IMR-90 (cell line): Measurements from ENCODE around the gene SLC4A9. TPM values are rescaled to one million over a fixed set of nuclear protein-coding genes. Genes with fewer than 3 reads are reported as not detected.

Source experiments
- ATAC-seq: fragments of 200-7000 bp; cut with Tn5 transposase; 2 replicates; pipeline ENCODE4 v1.9.1; 2020; ENCODE audit warnings: low read depth, mild to moderate bottlenecking, moderate library complexity
- BruUV-seq: library from RNA; stranded (reverse); fragments of 400-500 nt; replicated peaks from 2 replicates; lab custom pipeline; 2021; lab: Mats Ljungman, UMichigan
- CTCF ChIA-PET: fragments of 300-600 bp; formaldehyde crosslinking; extraction: SDS; loops from one replicate; lab custom pipeline; 2021; ENCODE audit warnings: antibody characterized with exemption; lab: Yijun Ruan, JAX
- POLR2A ChIA-PET: fragments of 300-600 bp; sonication (Branson Sonifier 250); formaldehyde crosslinking; loops from one replicate; lab custom pipeline; 2022; ENCODE audit warnings: antibody characterized with exemption; ENCODE audit not compliant: unreplicated experiment; lab: Charles Lee
- DNase-seq: peaks from one replicate; pipeline ENCODE4 v3.0.0; 2013
- H2AFZ ChIP-seq: replicated peaks from 2 replicates; pipeline ENCODE3; 2013; ENCODE audit warnings: low read length, mild to moderate bottlenecking; ENCODE audit not compliant: poor library complexity
- H2AK5ac ChIP-seq: 2 replicates; pipeline ENCODE4 v1.6.1; 2013; ENCODE audit warnings: low read depth, low read length, inconsistent platforms
- H2AK9ac ChIP-seq: replicated peaks from 2 replicates; pipeline ENCODE3; 2013; ENCODE audit warnings: mild to moderate bottlenecking, low read depth, low read length, moderate library complexity; ENCODE audit not compliant: poor library complexity
- H2BK120ac ChIP-seq: 2 replicates; pipeline ENCODE4 v1.6.1; 2013; ENCODE audit warnings: low read depth, low read length, inconsistent platforms
- H2BK15ac ChIP-seq: 3 replicates; pipeline ENCODE4 v1.6.1; 2013; ENCODE audit warnings: low read depth, low read length, inconsistent platforms
- H2BK20ac ChIP-seq: 2 replicates; pipeline ENCODE4 v1.6.1; 2013; ENCODE audit warnings: low read depth, mild to moderate bottlenecking, inconsistent platforms, low read length, moderate library complexity
- H2BK5ac ChIP-seq: 2 replicates; pipeline ENCODE4 v1.6.1; 2013; ENCODE audit warnings: mild to moderate bottlenecking, low read depth, low read length, inconsistent platforms; ENCODE audit not compliant: poor library complexity, severe bottlenecking
- H3K14ac ChIP-seq: replicated peaks from 2 replicates; pipeline ENCODE4 v1.6.1; 2013; ENCODE audit warnings: low read depth, low read length, inconsistent platforms
- H3K18ac ChIP-seq: 2 replicates; pipeline ENCODE4 v1.6.1; 2013; ENCODE audit warnings: low read depth, low read length, control low read depth
- H3K23ac ChIP-seq: 2 replicates; pipeline ENCODE4 v1.6.1; 2013; ENCODE audit warnings: low read depth, low read length, inconsistent platforms
- H3K27ac ChIP-seq: 2 replicates; pipeline ENCODE4 v1.5.1; 2013; ENCODE audit warnings: mild to moderate bottlenecking, control low read depth, low read length; ENCODE audit not compliant: insufficient read depth
- H3K27me3 ChIP-seq: 2 replicates; pipeline ENCODE4 v1.6.1; 2013; ENCODE audit warnings: low read length; ENCODE audit not compliant: control insufficient read depth, insufficient read depth
- H3K36me3 ChIP-seq: 2 replicates; pipeline ENCODE4 v1.6.1; 2013; ENCODE audit warnings: low read length, mixed read lengths; ENCODE audit not compliant: control insufficient read depth, insufficient read depth
- H3K4ac ChIP-seq: 2 replicates; pipeline ENCODE4 v1.6.1; 2013; ENCODE audit warnings: low read depth, low read length, inconsistent platforms
- H3K4me1 ChIP-seq: 2 replicates; pipeline ENCODE4 v1.6.1; 2013; ENCODE audit warnings: low read length, mixed read lengths; ENCODE audit not compliant: control insufficient read depth, insufficient read depth
- H3K4me2 ChIP-seq: 2 replicates; pipeline ENCODE4 v1.6.1; 2013; ENCODE audit warnings: low read depth, mild to moderate bottlenecking, control low read depth, low read length, moderate library complexity
- H3K4me3 ChIP-seq: 2 replicates; pipeline ENCODE4 v1.5.1; 2013; ENCODE audit warnings: low read depth, mild to moderate bottlenecking, control low read depth, low read length, moderate library complexity; ENCODE audit not compliant: insufficient read depth
- H3K56ac ChIP-seq: 2 replicates; pipeline ENCODE4 v1.6.1; 2013; ENCODE audit warnings: low read length, inconsistent platforms; ENCODE audit not compliant: insufficient read depth; ENCODE audit errors: extremely low read depth
- H3K79me1 ChIP-seq, 2 experiments: 2 replicates each; pipeline ENCODE4 v1.6.1; 2013; ENCODE audit warnings: low read length in 2 of 2, inconsistent platforms in 1 of 2, low read depth in 1 of 2
- H3K9ac ChIP-seq: 2 replicates; pipeline ENCODE4 v1.6.1; 2013; ENCODE audit warnings: low read depth, low read length, control low read depth
- H3K9me1 ChIP-seq: 2 replicates; pipeline ENCODE4 v1.6.1; 2013; ENCODE audit warnings: low read length, inconsistent platforms; ENCODE audit not compliant: insufficient read depth
- H3K9me3 ChIP-seq: 2 replicates; pipeline ENCODE4 v1.6.1; 2013; ENCODE audit warnings: low read length; ENCODE audit not compliant: control insufficient read depth, insufficient read depth
- H4K20me1 ChIP-seq: 2 replicates; pipeline ENCODE4 v1.6.1; 2013; ENCODE audit warnings: low read length, inconsistent platforms; ENCODE audit not compliant: insufficient read depth
- H4K5ac ChIP-seq: 2 replicates; pipeline ENCODE4 v1.6.1; 2013; ENCODE audit warnings: mild to moderate bottlenecking, low read depth, low read length, control low read depth
- H4K8ac ChIP-seq, 2 experiments: 2 replicates each; pipeline ENCODE4 v1.6.1; 2013; ENCODE audit warnings: low read depth in 2 of 2, low read length in 2 of 2, control low read depth in 1 of 2, inconsistent platforms in 1 of 2
- H4K91ac ChIP-seq: 2 replicates; pipeline ENCODE4 v1.6.1; 2013; ENCODE audit warnings: low read depth, low read length, inconsistent platforms; ENCODE audit not compliant: insufficient read depth
- CEBPB ChIP-seq: IDR thresholded peaks from 2 replicates; pipeline ENCODE4 v1.6.1; 2012; ENCODE audit warnings: low read depth, low read length, improper control_type of control experiment
- ELK1 ChIP-seq: fragments of 150-350 bp; IDR thresholded peaks from 2 replicates; pipeline ENCODE4 v1.6.1; 2016; ENCODE audit warnings: low read depth, mild to moderate bottlenecking, low read length, moderate library complexity, borderline replicate concordance
- RFX5 ChIP-seq: IDR thresholded peaks from 2 replicates; pipeline ENCODE4 v1.8.0; 2012; ENCODE audit warnings: low read depth, mild to moderate bottlenecking, low read length, moderate library complexity
- whole genome bisulfite sequencing, 2 experiments: methylation state at CpG; one replicate each; pipeline versions ENCODE4 v1.1.5 to v1.1.7; 2013; ENCODE audit warnings: missing lambda C conversion rate in 2 of 2; ENCODE audit not compliant: insufficient read length in 1 of 2; ENCODE audit errors: extremely low coverage in 2 of 2; 5-methylcytosine and 5-hydroxymethylcytosine counted together
- dilution Hi-C: fragments of 300-500 bp; cut with HindIII; formaldehyde crosslinking; loops from one replicate; pipeline ENCODE4 v1.14.3; 2018; ENCODE audit warnings: low sequenced_read_pairs; ENCODE audit not compliant: unreplicated experiment
- in situ Hi-C: fragments of 300-500 bp; cut with MboI; formaldehyde crosslinking; loops from 3 replicates; pipeline ENCODE4 v1.14.3; 2019; ENCODE audit warnings: low sequenced_read_pairs, inconsistent platforms, mixed read lengths
- intact Hi-C: fragments of 100-400 bp; cut with micrococcal nuclease; formaldehyde crosslinking; loops from 2 replicates; pipeline ENCODE4 v1.10.0; 2022
- polyA plus RNA-seq, 3 experiments: library from polyadenylated mRNA; depleted of rRNA; stranded (reverse); fragments of >200 nt; gene quantifications; 2 replicates each; pipeline ENCODE4 v1.2.3, GENCODE V29; 2012; ENCODE audit warnings: low replicate concordance in 1 of 3
- total RNA-seq: library from RNA; depleted of rRNA; stranded (reverse); fragments of >200 nt; gene quantifications from 2 replicates; pipeline ENCODE4 v1.2.3, GENCODE V29; 2012

The SLC4A9 gene
- total and polyA plus RNA-seq, 2 of the 4 experiments (the other 2 are of a cell fraction): not detected

GRCh38 chr5:140321796-140322195 lies 38.2 kb upstream of the SLC4A9 start:
- peak overlapping the region; percentile 27 for H2AFZ ChIP-seq
- H4K5ac ChIP-seq: peak overlapping the region; percentile 15; the same call in 1 of the 2 replicates
- 0 out of 2 replicates have a peak overlapping the region, but pooled peaks have one; percentile 10 for H3K56ac ChIP-seq
- H3K27ac ChIP-seq: no peak overlapping the region; the same call in 1 of the 2 replicates
- peak overlapping the region; percentile 73 for H2AK9ac ChIP-seq
- ATAC-seq (no peak), DNase-seq (no peak)
- peaks cover 23% of the 10 kb centered on the region for H3K9me1 ChIP-seq
- H2BK15ac ChIP-seq: peak overlapping the region; percentile 90; the same call in 2 of the 3 replicates
- ChIA-PET CTCF (no interaction called here), POLR2A (no interaction called here)
- WGBS, 2 experiments: 60% methylated on average over 2 of the region's 2 CpGs; no CpG with 5 or more reads in 1 of the 2 experiments
- BruUV-seq: no TSS peak
- no peaks in the 10 kb centered on the region for H3K9me3 ChIP-seq
- H2BK120ac ChIP-seq: peak overlapping the region; percentile 79
- 0 out of 4 replicates have a peak, but pooled peaks cover 0 to 5% of the 10 kb centered on the region in 2 experiments for H3K79me1 ChIP-seq
- H3K4me2 ChIP-seq: no peak overlapping the region
- peak overlapping the region; percentile 75 for H3K4ac ChIP-seq
- peak overlapping the region; percentile 84 for H2BK20ac ChIP-seq
- intact Hi-C loops (no loop called here), dilution Hi-C loops (no loop called here), in situ Hi-C loops (no loop called here)
- peak overlapping the region; percentile 65 for H3K14ac ChIP-seq
- 0 out of 2 replicates have a peak overlapping the region, but pooled peaks have one; percentile 12 for H3K23ac ChIP-seq
- no peak overlapping the region for H3K9ac ChIP-seq
- peak overlapping the region; percentile 78 for H4K91ac ChIP-seq
- no peaks in the 10 kb centered on the region for H3K36me3 ChIP-seq
- peak overlapping the region; percentile 32 for H2BK5ac ChIP-seq
- no peaks in the 10 kb centered on the region for H4K20me1 ChIP-seq
- H2AK5ac ChIP-seq: peak overlapping the region; percentile 97
- peaks cover 21% of the 10 kb centered on the region for H3K4me1 ChIP-seq
- no peak overlapping the region for H3K4me3 ChIP-seq
- no peak overlapping the region for H3K18ac ChIP-seq
- peak overlapping the region in 1 of 2 experiments; percentile 67; a peak in 2 of 4 replicates for H4K8ac ChIP-seq
- TF ChIP-seq ELK1: no peak
- no peak for TF ChIP-seq RFX5
- TF ChIP-seq CEBPB: 0 out of 2 replicates have a peak, but pooled peaks have one; percentile 17
- H3K27me3 ChIP-seq: no peaks in the 10 kb centered on the region
